ENCODE results near the gene ANAPC10.
A peak's percentile ranks its signal among the peaks of the same experiment; 100 is the strongest.
"Not testable (repeated sequence)": the region's sequence is repeated elsewhere in the genome, so short reads cannot be mapped to it uniquely, and the experiment has no call there.

The ANAPC10 gene

DNA sequence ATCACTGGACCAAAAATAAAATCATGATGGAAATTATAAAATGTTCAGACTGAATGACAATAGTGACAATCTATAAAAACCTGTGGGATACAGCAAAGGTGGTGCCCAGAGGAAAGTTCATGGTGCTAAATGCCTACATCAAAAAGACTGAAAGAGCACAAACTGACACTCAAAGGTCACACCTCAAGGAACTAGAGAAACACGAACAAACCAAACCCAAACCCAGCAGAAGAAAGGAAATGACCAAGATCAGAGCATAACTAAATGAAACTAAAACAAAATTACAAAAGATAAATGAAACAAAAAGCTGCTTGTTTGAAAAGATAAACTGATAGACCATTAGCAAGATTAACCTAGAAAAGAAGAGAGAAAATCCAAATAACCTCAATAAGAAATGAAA lies 78.7 kb downstream of the ANAPC10 start:
- no peak for TF ChIP-seq ZFP30 (CRISPR knock-in tag; IDR thresholded peaks at IDR 0.05)
- ATAC-seq = no peak

DNA sequence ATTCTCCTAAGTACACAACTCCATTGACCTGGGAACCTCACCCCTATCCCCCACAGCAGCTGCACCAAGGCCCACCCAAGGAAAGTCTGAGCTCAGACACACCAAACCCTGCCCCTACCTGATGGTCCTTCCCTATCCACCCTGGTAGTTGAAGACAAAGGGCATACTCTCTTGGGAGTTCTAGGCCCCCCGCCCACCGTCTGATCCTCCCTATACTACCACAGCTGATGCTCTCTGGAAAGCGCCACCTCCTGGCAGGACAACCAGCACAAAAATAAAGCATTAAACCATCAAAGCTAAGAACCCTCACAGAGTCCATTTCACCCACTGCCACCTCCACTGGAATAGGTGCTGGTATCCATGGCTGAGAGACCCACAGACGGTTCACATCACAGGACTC lies 83.6 kb downstream of the ANAPC10 start:
- TF ChIP-seq TOX (CRISPR knock-in tag; IDR thresholded peaks at IDR 0.05; ENCODE audit: borderline replicate concordance) (no peak), ESRRG (CRISPR knock-in tag; IDR thresholded peaks at IDR 0.05) (no peak), CSRNP3 (CRISPR knock-in tag; IDR thresholded peaks at IDR 0.05) (no peak), ZFP3 (CRISPR knock-in tag; IDR thresholded peaks at IDR 0.05) (no peak), BACH2 (CRISPR knock-in tag; IDR thresholded peaks at IDR 0.05; ENCODE audit: borderline replicate concordance) (no peak), GLIS3 (CRISPR knock-in tag; IDR thresholded peaks at IDR 0.05) (no peak), TCF4 (CRISPR knock-in tag; IDR thresholded peaks at IDR 0.05; ENCODE audit: borderline replicate concordance) (no peak), CSDC2 (CRISPR knock-in tag; IDR thresholded peaks at IDR 0.05) (no peak), ZNF8 (CRISPR knock-in tag; IDR thresholded peaks at IDR 0.05) (no peak), ISL1 (CRISPR knock-in tag; IDR thresholded peaks at IDR 0.05) (no peak)
- TF ChIP-seq, protein P1, sequence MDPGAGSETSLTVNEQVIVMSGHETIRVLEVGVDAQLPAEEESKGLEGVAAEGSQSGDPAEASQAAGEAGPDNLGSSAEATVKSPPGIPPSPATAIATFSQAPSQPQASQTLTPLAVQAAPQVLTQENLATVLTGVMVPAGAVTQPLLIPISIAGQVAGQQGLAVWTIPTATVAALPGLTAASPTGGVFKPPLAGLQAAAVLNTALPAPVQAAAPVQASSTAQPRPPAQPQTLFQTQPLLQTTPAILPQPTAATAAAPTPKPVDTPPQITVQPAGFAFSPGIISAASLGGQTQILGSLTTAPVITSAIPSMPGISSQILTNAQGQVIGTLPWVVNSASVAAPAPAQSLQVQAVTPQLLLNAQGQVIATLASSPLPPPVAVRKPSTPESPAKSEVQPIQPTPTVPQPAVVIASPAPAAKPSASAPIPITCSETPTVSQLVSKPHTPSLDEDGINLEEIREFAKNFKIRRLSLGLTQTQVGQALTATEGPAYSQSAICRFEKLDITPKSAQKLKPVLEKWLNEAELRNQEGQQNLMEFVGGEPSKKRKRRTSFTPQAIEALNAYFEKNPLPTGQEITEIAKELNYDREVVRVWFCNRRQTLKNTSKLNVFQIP (CRISPR knock-in tag; IDR thresholded peaks at IDR 0.05; ENCODE audit: borderline replicate concordance, low read depth) = no peak
- TF ChIP-seq, protein P2, sequence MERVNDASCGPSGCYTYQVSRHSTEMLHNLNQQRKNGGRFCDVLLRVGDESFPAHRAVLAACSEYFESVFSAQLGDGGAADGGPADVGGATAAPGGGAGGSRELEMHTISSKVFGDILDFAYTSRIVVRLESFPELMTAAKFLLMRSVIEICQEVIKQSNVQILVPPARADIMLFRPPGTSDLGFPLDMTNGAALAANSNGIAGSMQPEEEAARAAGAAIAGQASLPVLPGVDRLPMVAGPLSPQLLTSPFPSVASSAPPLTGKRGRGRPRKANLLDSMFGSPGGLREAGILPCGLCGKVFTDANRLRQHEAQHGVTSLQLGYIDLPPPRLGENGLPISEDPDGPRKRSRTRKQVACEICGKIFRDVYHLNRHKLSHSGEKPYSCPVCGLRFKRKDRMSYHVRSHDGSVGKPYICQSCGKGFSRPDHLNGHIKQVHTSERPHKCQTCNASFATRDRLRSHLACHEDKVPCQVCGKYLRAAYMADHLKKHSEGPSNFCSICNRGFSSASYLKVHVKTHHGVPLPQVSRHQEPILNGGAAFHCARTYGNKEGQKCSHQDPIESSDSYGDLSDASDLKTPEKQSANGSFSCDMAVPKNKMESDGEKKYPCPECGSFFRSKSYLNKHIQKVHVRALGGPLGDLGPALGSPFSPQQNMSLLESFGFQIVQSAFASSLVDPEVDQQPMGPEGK (CRISPR knock-in tag; IDR thresholded peaks at IDR 0.05; ENCODE audit: borderline replicate concordance) = no peak
- no peak for ATAC-seq

DNA sequence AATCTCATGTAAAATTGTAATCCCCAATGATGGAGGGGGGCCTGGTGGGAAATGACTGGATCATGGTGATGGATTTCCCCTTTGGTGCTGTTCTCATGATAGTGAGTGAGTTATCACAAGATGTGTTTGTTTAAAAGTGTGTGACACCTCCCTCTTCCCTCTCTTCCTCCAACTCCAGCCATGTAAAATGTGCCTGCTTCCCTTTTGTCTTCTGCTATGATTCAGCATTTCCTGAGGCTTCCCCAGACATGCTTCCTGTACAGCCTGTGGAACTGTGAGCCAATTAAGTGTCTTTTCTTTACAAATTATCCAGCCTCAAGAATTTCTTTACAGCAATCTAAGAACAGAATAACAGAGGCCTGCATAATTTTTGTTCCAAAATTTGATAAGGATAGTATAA lies 85.2 kb downstream of the ANAPC10 start:
- TF ChIP-seq ESRRG (CRISPR knock-in tag; IDR thresholded peaks at IDR 0.05) = no peak
- no peak for TF ChIP-seq TCF4 (CRISPR knock-in tag; IDR thresholded peaks at IDR 0.05; ENCODE audit: borderline replicate concordance)
- no peak for TF ChIP-seq ISL1 (CRISPR knock-in tag; IDR thresholded peaks at IDR 0.05)
- no peak for TF ChIP-seq CSRNP3 (CRISPR knock-in tag; IDR thresholded peaks at IDR 0.05)
- no peak for TF ChIP-seq CREB5 (CRISPR knock-in tag; IDR thresholded peaks at IDR 0.05; ENCODE audit: low read depth)
- no peak for TF ChIP-seq ARNTL (CRISPR knock-in tag; IDR thresholded peaks at IDR 0.05; ENCODE audit: borderline replicate concordance, low read depth)
- peak; percentile 79 for ATAC-seq

- no peak for TF ChIP-seq ARNTL (CRISPR knock-in tag; IDR thresholded peaks at IDR 0.05; ENCODE audit: borderline replicate concordance, low read depth)
- TF ChIP-seq RARB (CRISPR knock-in tag; IDR thresholded peaks at IDR 0.05) = no peak
- TF ChIP-seq, protein P3, sequence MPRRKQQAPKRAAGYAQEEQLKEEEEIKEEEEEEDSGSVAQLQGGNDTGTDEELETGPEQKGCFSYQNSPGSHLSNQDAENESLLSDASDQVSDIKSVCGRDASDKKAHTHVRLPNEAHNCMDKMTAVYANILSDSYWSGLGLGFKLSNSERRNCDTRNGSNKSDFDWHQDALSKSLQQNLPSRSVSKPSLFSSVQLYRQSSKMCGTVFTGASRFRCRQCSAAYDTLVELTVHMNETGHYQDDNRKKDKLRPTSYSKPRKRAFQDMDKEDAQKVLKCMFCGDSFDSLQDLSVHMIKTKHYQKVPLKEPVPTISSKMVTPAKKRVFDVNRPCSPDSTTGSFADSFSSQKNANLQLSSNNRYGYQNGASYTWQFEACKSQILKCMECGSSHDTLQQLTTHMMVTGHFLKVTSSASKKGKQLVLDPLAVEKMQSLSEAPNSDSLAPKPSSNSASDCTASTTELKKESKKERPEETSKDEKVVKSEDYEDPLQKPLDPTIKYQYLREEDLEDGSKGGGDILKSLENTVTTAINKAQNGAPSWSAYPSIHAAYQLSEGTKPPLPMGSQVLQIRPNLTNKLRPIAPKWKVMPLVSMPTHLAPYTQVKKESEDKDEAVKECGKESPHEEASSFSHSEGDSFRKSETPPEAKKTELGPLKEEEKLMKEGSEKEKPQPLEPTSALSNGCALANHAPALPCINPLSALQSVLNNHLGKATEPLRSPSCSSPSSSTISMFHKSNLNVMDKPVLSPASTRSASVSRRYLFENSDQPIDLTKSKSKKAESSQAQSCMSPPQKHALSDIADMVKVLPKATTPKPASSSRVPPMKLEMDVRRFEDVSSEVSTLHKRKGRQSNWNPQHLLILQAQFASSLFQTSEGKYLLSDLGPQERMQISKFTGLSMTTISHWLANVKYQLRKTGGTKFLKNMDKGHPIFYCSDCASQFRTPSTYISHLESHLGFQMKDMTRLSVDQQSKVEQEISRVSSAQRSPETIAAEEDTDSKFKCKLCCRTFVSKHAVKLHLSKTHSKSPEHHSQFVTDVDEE (CRISPR knock-in tag; IDR thresholded peaks at IDR 0.05) = no peak
- no peak for TF ChIP-seq TCF4 (CRISPR knock-in tag; IDR thresholded peaks at IDR 0.05; ENCODE audit: borderline replicate concordance)
- no peak for TF ChIP-seq ZNF565 (CRISPR knock-in tag; conservative IDR thresholded peaks at IDR 0.05; ENCODE audit: low read depth)
- TF ChIP-seq TOX (CRISPR knock-in tag; IDR thresholded peaks at IDR 0.05; ENCODE audit: borderline replicate concordance) = no peak
- no peak for TF ChIP-seq ZFP3 (CRISPR knock-in tag; IDR thresholded peaks at IDR 0.05)
- TF ChIP-seq ZNF8 (CRISPR knock-in tag; IDR thresholded peaks at IDR 0.05) = no peak
- TF ChIP-seq OSR1 (CRISPR knock-in tag; IDR thresholded peaks at IDR 0.05) = no peak
- no peak for TF ChIP-seq ZFP30 (CRISPR knock-in tag; IDR thresholded peaks at IDR 0.05)
- TF ChIP-seq CREB5 (CRISPR knock-in tag; IDR thresholded peaks at IDR 0.05; ENCODE audit: low read depth) = no peak
- TF ChIP-seq GLIS3 (CRISPR knock-in tag; IDR thresholded peaks at IDR 0.05) = no peak
- no peak for TF ChIP-seq SNAI2 (CRISPR knock-in tag; IDR thresholded peaks at IDR 0.05)
- TF ChIP-seq PPARA (CRISPR knock-in tag; IDR thresholded peaks at IDR 0.05; ENCODE audit: borderline replicate concordance) = no peak
- TF ChIP-seq CSDC2 (CRISPR knock-in tag; IDR thresholded peaks at IDR 0.05) = no peak
- no peak for TF ChIP-seq ISL1 (CRISPR knock-in tag; IDR thresholded peaks at IDR 0.05)
- ATAC-seq = no peak
Observed at GRCh38 chr4:145011636-145012035, 86.4 kb downstream of the ANAPC10 start.

- ATAC-seq = not testable (repeated sequence)
Observed at GRCh38 chr4:145010315-145010714, 87.7 kb downstream of the ANAPC10 start.
